Measurements from ENCODE around the gene PLEKHH2. TPM values are rescaled to one million over a fixed set of nuclear protein-coding genes. Genes with fewer than 3 reads are reported as not detected.
A peak's percentile ranks its signal among the peaks of the same experiment; 100 is the strongest.

PLEKHH2 gene
- total and polyA plus RNA-seq, 3 donors from 2014 or later, result 7.4 to 80.2 (median 45.3) TPM

DNA sequence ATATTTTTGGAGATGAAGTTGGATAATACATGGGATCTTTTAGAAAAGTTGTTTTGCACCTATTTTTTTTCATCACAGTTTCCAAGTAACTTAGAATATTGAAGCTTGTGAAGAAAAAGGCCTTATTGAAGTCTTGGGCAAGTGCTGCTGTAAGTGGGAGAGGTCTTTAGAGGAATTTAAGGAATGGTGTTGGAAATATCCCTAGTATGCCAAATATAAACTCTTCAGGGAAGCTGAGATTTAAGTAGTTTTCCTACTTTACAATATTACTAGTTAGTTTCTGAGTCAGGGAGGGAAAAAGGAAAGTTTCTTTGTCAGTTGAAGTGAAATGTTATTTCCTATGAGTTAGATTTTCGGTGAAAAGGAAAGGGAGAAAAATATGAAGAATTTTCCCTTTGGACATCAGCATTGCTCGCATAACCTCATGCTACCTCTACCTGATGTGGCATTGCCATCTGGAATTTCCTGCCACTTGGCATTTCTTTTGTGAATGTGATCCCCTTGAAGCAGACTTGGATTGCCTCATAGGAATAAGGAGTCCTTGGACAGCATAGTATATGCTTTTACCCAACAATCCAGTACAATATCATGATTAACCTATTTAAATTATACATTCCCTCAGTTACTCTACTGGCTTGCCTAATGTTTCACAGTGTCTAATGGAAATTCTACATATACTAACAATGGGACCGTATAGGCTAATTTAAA, 12.1 kb downstream of the PLEKHH2 start:
- H3K36me3 ChIP-seq (ENCODE audit: low read depth, missing control alignments), result no peaks in the 10 kb centered on the region
- H3K4me3 ChIP-seq, result no peak overlapping the region
- intact Hi-C loops (cut with DNase I; ENCODE audit: low total_unique reads), result no loop called here
- no peak for DNase-seq
- no peaks in the 10 kb centered on the region for H3K4me1 ChIP-seq
- no peaks in the 10 kb centered on the region for H3K27me3 ChIP-seq
- TF ChIP-seq, protein P1, sequence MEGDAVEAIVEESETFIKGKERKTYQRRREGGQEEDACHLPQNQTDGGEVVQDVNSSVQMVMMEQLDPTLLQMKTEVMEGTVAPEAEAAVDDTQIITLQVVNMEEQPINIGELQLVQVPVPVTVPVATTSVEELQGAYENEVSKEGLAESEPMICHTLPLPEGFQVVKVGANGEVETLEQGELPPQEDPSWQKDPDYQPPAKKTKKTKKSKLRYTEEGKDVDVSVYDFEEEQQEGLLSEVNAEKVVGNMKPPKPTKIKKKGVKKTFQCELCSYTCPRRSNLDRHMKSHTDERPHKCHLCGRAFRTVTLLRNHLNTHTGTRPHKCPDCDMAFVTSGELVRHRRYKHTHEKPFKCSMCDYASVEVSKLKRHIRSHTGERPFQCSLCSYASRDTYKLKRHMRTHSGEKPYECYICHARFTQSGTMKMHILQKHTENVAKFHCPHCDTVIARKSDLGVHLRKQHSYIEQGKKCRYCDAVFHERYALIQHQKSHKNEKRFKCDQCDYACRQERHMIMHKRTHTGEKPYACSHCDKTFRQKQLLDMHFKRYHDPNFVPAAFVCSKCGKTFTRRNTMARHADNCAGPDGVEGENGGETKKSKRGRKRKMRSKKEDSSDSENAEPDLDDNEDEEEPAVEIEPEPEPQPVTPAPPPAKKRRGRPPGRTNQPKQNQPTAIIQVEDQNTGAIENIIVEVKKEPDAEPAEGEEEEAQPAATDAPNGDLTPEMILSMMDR (IDR thresholded peaks at IDR 0.05), result no peak
- TF ChIP-seq POLR2A (IDR thresholded peaks at IDR 0.05), result no peak
- H3K9me3 ChIP-seq, result no peaks in the 10 kb centered on the region
- peak overlapping the region in 1 of 2 donors; percentile 52 for H3K27ac ChIP-seq
- 80 to 84% methylated on average over 3 of the region's 3 CpGs for WGBS, 2 donors

DNA sequence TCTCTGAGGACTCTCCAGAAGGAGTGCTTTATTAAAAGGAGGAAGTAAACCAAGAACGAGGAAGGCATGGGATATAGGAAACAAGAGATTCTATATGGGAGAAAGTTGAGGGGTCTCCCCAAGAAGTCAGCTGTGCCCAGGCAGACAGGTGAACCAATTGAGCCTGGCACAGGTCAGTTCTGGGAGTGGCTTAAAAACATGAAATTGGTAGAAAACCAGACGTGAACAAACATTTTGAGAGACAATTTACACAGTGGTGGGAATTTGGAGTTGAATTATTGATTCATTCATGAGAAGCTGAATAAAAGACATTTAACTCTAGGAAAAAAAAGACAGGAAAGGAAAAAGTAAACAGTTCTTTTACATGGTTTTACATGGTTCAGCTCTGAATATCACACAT, 16.4 kb downstream of the PLEKHH2 start:
- Histone ChIP-seq H3K27ac (no peak overlapping the region), H3K4me1 (no peaks in the 10 kb centered on the region), H3K9me3 (no peaks in the 10 kb centered on the region), H3K36me3 (ENCODE audit: low read depth, missing control alignments) (no peaks in the 10 kb centered on the region), H3K4me3 (no peak overlapping the region), H3K27me3 (no peaks in the 10 kb centered on the region)
- WGBS, 2 donors, result 78 to 79% methylated on average over 2 of the region's 2 CpGs
- intact Hi-C loops (cut with DNase I; ENCODE audit: low total_unique reads), result no loop called here
- DNase-seq, result no peak
- TF ChIP-seq, protein P1 (IDR thresholded peaks at IDR 0.05), result no peak
- TF ChIP-seq POLR2A (IDR thresholded peaks at IDR 0.05), result no peak

DNA sequence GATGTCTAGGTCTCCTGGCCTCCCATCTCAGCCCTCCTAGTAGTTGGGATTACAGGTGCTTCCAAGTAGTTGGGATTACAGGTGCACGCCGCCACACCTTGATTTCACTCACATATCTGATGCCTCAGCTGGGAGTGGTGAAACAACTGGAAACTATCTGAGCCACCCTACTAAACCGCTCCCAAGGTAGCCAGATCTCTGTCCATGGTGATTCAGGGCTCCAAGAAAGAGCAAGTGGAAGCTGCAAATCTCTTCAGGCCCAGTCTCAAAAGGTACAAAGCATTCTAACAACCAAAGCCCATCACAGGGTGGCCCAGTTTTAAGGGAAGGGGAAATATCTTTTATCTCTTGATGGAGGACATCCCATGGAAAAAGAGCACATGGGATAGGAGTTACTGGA, 20.2 kb downstream of the PLEKHH2 start:
- no peak overlapping the region for H3K4me3 ChIP-seq
- no peaks in the 10 kb centered on the region for H3K36me3 ChIP-seq (ENCODE audit: low read depth, missing control alignments)
- no peak for DNase-seq
- H3K27ac ChIP-seq, result no peak overlapping the region
- TF ChIP-seq, protein P1 (IDR thresholded peaks at IDR 0.05), result no peak
- TF ChIP-seq POLR2A (IDR thresholded peaks at IDR 0.05), result no peak
- 91 to 98% methylated on average over 3 of the region's 3 CpGs for WGBS, 2 donors
- no peaks in the 10 kb centered on the region for H3K27me3 ChIP-seq
- no peaks in the 10 kb centered on the region for H3K4me1 ChIP-seq
- no peaks in the 10 kb centered on the region for H3K9me3 ChIP-seq
- intact Hi-C loops (cut with DNase I; ENCODE audit: low total_unique reads), result no loop called here

DNA sequence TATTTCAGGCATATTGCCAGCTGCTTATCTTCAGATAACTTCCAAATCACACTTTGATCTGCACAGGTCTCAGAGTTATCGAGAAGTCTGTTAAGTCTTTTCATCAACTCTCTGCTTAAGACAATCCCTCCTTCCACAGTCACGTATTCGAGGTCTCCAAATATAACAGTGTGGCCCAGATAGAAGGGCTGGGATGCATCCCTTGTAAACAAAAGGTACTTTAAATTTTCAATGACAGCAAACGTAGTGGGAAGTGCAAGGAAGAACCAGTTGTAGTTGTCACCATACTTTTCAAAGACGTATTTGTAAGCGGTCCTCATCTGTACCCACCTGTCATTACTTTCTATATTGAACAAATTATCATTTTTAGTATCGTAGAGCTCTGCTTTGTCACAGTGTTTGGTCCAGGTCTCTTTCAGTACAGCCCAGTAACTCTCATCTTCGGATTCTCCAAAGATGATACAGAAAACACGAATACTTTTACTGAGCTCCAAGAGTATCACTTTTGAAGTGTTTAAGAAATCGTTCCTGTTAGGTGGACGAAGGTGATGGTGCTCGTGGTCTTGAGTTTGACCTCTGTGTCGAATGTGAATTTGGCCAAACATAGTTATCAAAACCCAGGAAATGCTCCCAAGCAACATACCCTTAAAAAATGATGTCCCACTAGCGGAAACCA, 38.7 kb downstream of the PLEKHH2 start:
- H3K9me3 ChIP-seq, result no peaks in the 10 kb centered on the region
- H3K4me3 ChIP-seq, result peak overlapping the region; percentile 44 to 68
- H3K4me1 ChIP-seq, result no peaks in the 10 kb centered on the region
- no peak for DNase-seq
- H3K27ac ChIP-seq, result peak overlapping the region in 1 of 2 donors; percentile 20
- intact Hi-C loops (cut with DNase I; ENCODE audit: low total_unique reads), result no loop called here
- no peaks in the 10 kb centered on the region for H3K36me3 ChIP-seq (ENCODE audit: low read depth, missing control alignments)
- WGBS, 2 donors, result 42 to 46% methylated on average over 14 of the region's 14 CpGs
- H3K27me3 ChIP-seq, result no peaks in the 10 kb centered on the region
- no peak for TF ChIP-seq POLR2A (IDR thresholded peaks at IDR 0.05)
- TF ChIP-seq, protein P1 (IDR thresholded peaks at IDR 0.05), result no peak
